Stimulated activated CD4-positive, alpha-beta T cell treated with anti-CD3 and anti-CD28 coated beads, TNF-alpha, amount 100 ng/mL, for 48 hours (primary cell): ENCODE data around the gene TSC2.
"Not testable (repeated sequence)": the region's sequence is repeated elsewhere in the genome, so short reads cannot be mapped to it uniquely, and the experiment has no call there.

ENCODE experiments used
- DNase-seq, 3 donors: peaks; one replicate each; pipeline ENCODE4 v3.0.0-alpha.2; 2020; ENCODE audit warnings: low read depth in 3 of 3

TSC2 gene

DNA sequence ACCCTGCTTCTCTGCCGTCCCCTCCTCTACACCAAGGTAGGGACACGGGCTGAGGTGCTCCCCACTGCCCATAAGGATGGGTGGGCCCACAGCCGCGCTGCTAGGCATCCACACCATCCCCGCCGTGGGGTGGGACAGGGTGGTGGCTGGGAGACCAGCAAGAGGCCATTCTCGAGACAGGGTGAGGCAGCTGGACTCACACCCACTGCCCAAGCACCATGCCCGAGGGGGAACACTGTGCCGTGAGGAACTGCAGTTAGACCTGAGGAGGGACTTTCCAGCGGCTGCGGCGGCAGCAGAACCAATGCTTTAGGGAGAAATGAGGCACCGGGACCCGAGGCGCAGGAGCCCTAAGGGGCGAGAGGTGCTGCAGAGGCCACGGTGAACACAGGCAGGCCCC lies 74.6 kb downstream of the TSC2 start:
- no peak for DNase-seq

DNA sequence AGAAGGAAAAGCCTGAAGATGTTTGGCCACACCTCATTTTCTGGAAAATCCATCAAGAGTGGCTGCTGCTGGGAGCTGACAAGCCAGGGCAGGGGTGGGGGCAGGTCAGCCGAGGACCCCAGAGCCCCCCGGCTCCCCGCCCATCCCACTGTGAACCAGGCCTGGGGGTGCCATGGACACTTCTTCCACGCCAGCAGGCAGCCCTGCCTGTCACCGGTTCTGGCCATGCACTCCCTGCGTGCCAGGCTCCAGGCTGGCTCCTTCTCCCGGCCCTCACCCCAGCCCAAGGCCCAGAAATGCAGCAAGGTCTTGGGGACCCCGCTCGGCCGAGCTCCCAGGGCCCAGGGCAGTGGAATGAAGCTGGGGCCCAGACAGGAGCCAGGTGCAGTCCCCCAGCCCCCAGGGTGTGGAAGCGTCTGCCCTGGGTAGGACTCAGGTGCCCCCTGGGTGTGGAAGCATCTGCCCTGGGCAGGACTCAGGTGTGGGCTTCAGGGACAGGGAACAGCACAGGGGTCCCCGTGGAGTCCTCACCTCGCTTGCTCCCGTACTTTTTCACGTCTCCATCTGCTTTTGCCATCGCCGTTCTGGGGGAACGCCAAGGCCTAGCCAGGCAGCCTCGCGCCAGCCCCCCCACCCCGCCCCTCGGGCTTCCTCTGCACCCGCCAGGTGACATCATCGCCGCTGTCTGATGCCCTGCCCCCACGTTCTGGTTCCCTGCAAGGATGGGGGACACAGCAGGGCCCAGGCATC lies 75.3 kb downstream of the TSC2 start:
- not testable (repeated sequence) for DNase-seq

DNA sequence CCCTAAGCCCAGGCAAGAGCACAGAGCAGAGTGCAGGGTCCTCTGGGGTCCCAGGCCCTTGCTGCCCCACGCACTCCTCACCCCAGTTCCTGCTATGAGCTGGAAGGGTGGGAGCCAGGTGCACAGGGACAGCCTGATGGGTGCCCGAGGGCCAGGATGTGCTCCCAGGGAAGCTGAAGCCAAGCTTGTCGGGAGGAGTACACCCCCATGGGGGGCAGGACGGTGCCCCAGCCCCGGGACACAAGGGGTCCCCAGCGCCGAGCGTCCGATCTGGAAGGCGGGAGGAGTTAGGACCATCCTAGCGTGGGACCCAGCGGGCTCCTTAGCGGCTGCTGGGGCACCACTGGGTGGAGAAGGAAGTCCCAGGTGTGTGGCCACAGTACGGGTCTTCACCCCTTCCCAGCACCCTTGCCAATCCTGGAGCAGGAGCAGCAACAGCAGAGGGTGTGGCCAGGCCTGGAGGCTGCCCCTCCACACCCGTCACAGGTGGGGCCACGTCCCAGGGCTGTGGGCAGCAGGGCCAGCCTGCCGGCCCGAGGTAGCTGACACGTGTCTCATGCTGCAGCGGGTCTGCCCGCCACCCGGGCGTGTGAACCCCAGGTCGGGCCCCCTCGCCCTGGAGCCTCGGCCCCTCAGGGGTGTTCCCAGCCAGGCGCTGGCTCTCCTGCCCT lies 76.1 kb downstream of the TSC2 start:
- DNase-seq: not testable (repeated sequence)

DNA sequence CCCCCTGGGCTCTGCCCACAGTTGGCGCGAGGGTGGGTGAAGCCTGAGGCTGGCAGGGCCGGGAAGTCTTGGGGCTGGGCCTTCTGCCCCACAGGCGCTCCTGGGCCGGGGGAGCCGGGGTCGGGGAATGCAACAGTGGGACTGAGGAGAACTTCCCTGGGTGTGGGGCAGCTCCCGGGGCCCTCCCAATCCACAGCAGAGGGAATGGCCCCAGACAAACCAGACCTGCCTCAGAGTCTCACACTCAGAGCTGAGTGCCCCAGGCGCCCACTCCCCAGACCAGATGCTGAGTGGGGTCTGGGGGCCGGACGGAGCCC lies 76.5 kb downstream of the TSC2 start:
- DNase-seq: not testable (repeated sequence)

DNA sequence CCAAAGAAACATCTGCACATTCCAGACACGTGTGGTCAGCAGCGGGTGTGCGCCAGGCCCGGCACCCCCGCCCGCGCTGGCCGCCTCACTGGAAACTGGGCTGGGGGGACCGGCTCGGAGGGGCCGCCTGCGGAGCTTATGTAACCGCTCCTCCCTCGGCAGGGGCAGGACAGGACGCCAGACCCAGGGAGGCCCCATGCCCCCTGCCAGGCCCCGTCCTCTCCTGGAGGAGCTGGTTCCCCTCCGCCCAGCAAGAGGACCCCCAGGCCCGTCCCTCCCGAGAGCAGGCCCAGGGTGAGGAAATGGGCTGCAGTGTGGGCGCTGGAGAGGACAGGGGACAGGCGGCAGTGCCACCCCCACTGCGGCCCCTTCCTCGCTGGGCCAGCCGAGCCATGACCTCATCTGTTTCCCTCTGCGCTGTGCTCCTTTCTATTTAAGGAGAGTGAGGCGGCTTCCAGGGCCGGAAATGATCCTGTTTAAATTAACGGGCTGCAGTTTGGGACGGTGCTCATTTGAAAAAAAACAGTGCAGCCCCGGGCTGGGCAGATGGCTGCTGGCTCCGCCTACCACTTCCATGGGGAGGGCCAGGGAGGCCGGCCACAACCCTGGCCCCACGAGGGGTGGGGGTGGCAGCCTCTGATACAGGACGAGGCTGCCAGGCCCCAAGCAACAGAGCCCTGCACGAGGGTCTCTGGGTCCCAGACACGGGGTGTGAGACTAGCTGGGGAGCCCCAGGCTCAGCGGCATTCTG lies 77.1 kb downstream of the TSC2 start:
- not testable (repeated sequence) for DNase-seq

DNA sequence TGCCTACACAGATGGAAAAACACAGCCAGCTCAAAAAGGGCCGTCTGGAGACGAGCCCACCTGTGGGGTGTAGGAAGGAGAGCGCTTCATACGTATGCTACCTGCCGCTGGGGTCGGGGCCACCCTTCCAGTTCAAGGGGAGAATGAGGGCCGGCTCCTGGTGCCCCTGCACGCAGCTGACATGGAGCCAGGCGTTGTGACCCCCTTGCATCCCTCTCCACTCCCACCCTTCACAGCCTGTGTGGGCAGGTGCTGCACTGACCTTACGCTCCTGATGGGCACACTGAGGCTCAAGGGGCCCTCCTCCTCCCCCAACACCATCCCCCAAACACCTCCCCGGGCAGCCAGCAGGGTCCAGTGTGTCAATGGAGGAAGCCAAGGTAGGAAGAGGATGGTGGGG lies 77.8 kb downstream of the TSC2 start:
- DNase-seq: not testable (repeated sequence)

DNA sequence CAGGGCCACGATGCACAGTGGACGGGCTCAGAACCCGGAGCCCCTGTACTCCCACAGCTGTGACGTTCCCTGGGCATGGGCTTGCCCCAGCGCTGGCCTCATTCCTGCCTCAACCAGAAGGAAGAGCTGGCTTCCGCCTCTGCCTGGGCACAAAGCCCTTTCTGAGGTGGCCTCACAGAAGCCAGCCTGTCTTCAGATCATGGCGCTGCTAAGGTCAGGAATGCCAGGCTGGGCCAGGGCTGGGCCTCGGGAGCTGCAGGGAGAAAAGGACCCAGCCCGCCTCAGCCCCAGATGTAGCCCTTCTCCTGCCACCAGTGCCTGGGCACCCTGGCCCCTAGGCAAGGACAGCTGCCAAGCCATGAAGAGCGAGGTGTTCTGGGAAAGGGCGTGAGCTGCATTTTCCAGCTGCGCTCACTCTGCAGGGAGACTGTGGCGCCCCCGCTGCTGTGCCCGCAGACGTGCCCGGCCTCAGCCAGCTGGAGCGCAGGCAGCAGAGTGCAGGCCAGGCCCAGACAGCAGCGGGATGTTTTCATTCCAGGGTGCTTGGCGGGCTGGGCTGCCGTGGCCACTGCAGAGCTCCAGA lies 78.5 kb downstream of the TSC2 start:
- DNase-seq: not testable (repeated sequence)

DNA sequence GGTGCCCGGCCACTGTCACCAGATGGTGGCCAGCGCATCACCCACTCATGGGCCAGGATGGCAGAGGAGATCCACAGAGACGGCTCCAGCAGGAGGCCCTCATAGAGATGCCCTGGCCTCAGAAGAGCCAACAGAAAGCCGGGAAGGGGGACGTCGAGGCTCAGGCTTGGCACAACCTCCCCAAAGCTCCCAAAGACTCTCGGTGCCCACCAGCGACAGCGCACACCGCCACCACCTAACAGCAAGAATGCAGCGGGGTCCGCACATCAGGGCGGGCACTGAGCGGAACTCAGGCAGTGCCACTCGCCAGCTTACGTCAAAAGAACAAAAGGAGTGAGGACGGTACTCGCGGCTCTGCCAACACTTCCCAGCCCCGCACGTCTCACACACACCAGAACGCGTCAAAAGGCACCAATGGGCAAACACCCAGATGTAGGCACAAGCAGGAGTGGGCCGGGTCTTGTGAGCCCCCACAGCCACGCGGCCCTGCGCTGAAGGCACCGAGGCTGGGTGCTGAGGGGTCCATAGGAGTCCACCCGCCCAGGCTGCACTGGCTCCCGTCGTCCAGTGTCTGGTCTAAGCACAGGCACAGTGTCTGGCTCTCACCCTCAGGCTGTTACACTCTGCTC lies 79.3 kb downstream of the TSC2 start:
- DNase-seq: not testable (repeated sequence)

DNA sequence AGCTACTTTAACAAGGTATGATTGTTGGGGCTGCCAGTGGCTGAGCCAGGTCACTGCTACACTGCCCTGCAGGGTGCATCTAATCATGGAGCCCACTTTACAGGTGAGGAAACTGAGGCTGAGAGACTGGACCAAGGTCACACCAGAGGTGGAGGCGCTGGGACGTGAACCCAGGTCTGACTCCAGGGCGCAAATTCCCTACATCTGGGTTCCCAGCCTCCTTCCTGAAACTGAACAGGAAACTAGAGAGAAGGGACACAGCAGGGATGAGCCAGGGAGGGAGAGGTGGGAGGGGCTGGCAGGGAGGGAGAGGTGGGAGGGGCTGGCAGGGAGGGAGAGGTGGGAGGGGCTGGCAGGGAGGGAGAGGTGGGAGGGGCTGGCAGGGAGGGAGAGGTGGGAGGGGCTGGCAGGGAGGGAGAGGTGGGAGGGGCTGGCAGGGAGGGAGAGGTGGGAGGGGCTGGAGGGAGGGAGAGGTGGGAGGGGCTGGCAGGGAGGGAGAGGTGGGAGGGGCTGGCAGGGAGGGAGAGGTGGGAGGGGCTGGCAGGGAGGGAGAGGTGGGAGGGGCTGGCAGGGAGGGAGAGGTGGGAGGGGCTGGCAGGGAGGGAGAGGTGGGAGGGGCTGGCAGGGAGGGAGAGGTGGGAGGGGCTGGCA lies 80.0 kb downstream of the TSC2 start:
- not testable (repeated sequence) for DNase-seq

DNA sequence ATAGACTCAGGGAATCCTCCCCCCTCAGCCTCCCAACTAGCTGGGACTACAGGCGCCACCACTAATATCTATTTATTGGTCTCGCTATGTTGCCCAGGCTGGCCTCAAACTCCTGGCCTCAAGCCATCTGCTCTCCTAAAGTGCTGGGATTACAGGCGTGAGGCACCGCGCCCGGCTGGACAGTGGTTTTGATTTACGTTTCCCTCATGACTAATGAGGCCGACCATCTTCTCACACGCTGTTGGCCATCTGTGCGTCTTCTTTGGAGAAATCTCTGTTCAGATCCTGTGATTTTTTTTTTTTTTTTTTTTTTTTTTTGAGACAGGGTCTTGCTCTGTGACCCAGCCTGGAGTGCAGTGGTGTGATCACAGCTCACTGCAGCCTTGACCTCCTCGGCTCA lies 81.5 kb downstream of the TSC2 start:
- not testable (repeated sequence) for DNase-seq

DNA sequence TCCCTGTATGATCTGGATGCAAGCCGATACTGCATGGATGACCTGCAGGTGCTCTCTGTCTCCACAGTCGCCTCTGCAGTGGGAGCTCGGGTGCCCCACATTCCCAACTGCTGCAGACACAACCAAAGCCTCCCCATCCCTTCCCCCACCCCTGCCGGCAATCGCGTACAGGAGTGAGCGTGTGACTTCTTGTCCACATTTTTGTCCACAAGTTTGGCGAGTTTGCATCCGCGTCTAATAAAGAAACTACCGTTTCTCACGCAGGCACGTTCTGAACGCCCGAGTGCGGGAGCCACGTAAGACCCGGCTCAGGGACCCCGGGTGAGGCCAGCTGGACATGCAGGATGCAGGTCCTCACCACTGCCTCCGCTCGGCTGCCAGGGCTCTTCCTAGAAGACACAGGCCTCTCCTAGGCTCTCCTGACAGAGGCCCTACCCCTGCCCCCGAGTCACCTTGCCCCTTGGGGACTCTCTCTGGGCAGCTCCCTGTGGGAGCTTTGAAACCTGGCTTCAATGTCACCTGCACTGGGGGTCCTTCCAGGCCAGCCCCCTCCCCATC lies 82.2 kb downstream of the TSC2 start:
- DNase-seq: not testable (repeated sequence)

DNA sequence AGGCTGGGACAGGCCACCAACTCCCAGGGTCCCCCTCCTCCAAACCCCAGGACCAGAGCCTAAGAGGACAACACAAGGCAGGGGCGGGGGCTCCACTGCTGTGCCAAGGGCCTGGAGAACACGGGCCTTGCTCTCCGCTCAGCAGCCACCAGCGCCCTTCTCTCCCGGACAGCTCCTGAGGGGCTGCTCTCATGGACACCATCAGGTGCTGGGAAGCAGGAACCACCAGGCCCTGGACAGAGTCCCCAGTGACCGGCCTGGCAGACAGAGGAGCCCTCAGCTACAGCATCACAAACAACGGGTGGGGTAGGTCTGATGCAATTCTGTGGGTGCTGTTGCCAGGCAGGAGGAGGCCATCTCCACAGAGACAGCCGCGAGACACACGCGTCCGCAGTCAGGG lies 86.0 kb downstream of the TSC2 start:
- DNase-seq: not testable (repeated sequence)

DNA sequence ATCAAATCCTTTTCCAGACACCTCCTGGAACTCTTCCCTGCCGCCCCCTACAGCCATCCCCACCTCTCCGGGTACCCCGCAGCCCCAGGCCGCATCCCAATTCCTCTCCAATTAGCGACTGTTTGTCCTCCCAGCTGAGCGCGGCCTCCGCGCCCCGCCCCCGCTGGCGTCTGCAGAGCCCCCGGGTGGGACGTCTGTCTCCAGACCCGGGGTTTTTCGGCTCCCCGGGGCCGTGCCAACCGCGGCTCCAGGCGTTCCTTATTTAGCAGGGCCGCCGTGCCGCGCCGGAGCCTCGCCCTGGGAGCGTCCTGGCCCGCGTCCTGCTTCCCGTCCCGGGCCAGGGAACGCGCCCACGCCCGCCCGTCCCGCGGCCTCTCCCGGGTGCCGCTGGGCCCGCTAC lies 87.3 kb downstream of the TSC2 start:
- DNase-seq: not testable (repeated sequence)

DNA sequence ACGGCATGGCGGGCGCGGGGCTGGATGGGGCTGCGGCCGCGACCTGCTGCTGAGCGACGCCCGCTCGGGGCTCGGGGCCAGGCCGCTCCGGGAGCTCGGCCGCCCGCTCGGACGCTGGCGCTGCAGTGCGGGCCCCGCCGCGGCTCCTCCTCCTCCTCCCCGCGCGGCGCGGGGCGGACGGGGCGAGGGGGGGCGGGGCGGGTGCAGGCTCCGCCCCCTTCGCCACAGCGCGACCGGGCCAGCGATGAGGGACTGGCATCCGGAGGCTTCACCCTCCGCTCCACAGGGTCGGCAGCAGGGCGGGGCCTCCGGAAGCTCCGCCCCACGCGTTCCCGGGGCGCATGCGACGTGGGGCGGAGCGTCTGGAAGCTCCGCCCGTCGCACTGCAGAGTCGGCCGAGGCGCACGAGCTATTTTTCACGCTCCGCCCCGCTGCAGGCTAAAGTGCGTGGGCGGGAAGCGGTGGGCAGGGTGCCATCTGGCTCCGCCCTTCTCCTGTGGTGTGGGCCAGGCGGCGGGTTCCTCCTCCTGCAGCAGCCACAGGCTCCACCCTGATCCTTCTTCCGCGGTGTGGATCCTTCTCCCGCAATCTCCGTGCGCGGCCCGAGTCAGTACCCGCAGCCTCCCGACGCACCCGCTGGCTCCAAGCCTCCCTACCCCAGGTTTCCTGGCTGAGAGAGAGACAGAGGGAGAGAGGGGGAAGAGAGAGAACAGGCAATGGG lies 88.1 kb downstream of the TSC2 start, which contains the start of gene PKD1:
Gene PKD1, minus strand, starts transcription at position 129 of the 721 bp plus-strand sequence. CDS start 209 bp downstream, outside the sequence.
- peak; percentile 97 to 99 (median 97) for DNase-seq
